GM12874 (cell line): ENCODE measurements around the gene TMED1.

Source experiments
- CTCF ChIP-seq: IDR thresholded peaks from 2 replicates; pipeline ENCODE4 v1.5.1; 2011; ENCODE audit warnings: low read depth, mild to moderate bottlenecking, control low read depth, low read length, moderate library complexity; ENCODE audit not compliant: insufficient read depth

The TMED1 gene

DNA sequence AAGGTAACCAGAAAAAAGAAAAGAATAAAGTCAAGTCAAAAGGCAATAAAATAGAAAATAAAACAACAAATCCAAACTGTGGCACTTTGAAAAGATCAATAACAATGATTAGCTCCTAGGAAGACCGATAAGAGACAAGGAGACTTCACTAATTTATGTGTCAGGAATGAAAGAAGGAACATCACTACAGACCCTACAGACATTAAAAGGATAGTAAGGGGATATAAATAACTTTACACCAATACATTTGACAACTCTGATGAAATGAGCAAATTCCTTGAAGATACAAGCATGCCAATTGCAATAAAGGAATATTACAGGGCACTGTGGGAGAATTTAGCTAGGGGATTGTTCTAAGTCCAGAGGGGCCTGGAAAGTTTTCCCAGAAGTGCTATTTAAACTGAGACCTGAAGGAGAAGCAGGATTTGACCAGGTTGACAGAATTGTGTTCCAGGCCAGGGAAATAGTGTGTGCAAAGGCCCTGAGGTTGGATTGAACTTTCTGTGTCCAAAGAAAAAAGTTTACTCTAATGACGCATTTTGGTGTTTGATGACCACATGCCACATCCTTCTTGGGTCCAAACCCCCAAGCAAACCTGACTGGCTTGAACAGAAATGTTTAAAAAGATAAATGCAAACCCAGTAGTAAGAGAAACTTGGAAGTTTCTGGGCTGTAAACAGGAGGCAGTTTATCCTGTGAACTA is 10.6 kb upstream of the TMED1 start:
- TF ChIP-seq CTCF = no peak

- TF ChIP-seq CTCF = no peak
Observed at GRCh38 chr19:10842788-10843187, 6.8 kb upstream of the TMED1 start.

DNA sequence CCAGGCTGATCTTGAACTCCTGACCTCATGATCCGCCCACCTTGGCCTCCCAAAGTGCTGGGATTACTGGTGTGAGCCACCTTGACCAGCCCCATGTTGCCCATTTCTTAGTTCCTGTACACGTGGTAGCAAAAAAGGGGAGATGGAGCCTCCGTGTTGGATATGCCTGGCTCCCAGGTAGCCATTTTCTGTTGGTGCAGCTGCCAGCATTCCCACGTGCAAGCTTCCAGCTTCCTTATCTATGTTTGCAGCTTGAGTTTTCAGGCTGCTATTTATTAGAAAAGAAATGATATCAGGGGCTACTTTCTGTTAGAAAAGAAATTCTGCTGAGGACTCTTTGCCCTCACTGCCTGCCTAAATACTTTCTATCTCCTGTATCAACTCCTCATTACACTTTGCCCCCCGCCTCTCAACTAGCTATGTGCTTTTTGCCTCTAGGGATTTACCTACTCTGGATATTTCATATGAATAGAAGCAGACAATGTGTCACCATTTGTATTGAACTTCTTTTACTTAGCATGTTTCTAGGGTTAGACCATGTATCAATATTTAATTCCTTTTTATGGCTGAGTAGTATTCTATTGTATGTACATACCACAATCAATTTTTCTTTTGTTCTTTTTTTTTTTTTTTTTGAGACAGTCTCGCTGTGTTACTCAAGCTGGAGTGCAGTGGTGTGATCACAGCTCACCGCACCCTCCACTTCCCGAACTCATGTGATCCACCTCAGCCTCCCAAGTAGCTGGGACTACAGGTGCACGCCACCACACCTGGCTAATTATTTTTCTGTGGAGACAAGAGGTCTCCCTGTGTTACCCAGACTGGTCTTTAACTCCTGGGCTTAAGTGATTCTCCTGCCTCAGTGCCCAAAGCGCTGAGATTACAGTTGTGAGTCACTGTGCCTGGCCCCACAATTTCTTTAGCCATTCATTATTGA is 3.4 kb upstream of the TMED1 start:
- TF ChIP-seq CTCF = no peak

DNA sequence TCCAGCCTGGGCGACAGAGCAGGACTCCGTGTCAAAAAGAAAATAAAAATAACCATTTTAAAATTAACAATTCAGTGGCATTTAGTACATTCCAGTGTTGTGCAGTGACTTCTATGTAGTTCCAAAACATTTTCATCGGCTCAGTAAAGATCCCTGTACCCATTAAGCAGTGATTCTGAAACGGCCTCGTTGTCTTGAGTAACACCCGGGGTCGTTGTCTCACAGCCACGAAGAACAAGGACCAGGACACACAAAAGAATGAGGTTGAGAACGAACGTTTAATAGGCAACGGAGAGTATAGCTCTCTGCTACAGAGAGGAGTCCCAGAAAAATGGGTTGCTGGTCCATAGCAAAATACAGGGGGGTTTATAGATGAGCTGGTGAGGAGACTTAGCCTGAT is 2.4 kb upstream of the TMED1 start:
- no peak for TF ChIP-seq CTCF

- no peak for TF ChIP-seq CTCF
Observed at GRCh38 chr19:10836479-10837330, 693 bp upstream of the TMED1 start.

- TF ChIP-seq CTCF = no peak
Observed at GRCh38 chr19:10835089-10835753, 791 bp downstream of the TMED1 start.

DNA sequence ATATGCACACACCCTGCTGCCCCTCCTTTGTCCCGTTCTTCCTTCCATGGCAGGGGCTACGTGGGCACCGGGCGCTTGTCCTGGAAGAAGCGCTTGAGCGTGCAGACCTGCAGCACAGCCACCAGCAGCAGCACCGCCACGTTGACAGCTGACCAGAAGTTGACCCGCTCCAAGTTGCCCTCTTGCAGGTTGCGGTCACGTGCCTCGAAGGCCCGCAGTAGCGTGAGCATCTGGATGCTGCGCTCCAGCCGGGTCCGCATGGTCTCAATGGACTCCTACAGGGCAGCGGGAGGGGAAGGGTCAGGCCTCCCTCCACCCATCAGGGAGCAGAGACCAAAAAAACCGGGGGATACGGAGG is 3.1 kb downstream of the TMED1 start:
- no peak for TF ChIP-seq CTCF
